CD4-positive, alpha-beta T cell (primary cell): ENCODE results near the gene PCYOX1L. TPM values are rescaled to one million over a fixed set of nuclear protein-coding genes. Genes with fewer than 3 reads are reported as not detected.
"Not testable (repeated sequence)": the region's sequence is repeated elsewhere in the genome, so short reads cannot be mapped to it uniquely, and the experiment has no call there.

ENCODE experiments used
- ATAC-seq: fragments of 200-7000 bp; cut with Tn5 transposase; one replicate; pipeline ENCODE4 v1.10.0; 2022; ENCODE audit warnings: mild to moderate bottlenecking; ENCODE audit not compliant: poor library complexity
- CTCF ChIA-PET: fragments of 350-600 bp; sonication (Branson Sonifier 250); formaldehyde crosslinking; loops from one replicate; lab custom pipeline; 2021; ENCODE audit warnings: antibody characterized with exemption, inconsistent platforms; lab: Charles Lee
- POLR2A ChIA-PET: fragments of 350-600 bp; sonication (Branson Sonifier 250); formaldehyde crosslinking; loops from one replicate; lab custom pipeline; 2021; ENCODE audit warnings: antibody characterized with exemption, inconsistent platforms; lab: Charles Lee
- DNase-seq, 14 experiments: peaks; one replicate each; pipeline ENCODE4 v3.0.0-alpha.2; 2013 to 2020; ENCODE audit warnings: mixed read lengths in 2 of 14
- H3K27ac ChIP-seq, 2 donors: one replicate each; pipeline versions ENCODE4 v1.5.1 to v1.7.0; 2013; ENCODE audit warnings: low read length in 2 of 2, low read depth in 1 of 2, mild to moderate bottlenecking in 1 of 2
- H3K27me3 ChIP-seq, 2 experiments: 1 replicate in 1 of 2; 2 replicates in 1 of 2; pipeline versions ENCODE4 v1.6.1 to v1.7.0; 2013; ENCODE audit warnings: low read length in 2 of 2, control low read depth in 1 of 2, mild to moderate bottlenecking in 1 of 2, moderate library complexity in 1 of 2; ENCODE audit not compliant: insufficient read depth in 2 of 2, control insufficient read depth in 1 of 2
- H3K36me3 ChIP-seq: one replicate; pipeline ENCODE4 v1.6.1; 2013; ENCODE audit warnings: low read length, control low read depth; ENCODE audit not compliant: insufficient read depth
- H3K4me1 ChIP-seq: one replicate; pipeline ENCODE4 v1.6.1; 2013; ENCODE audit warnings: low read length, control low read depth; ENCODE audit not compliant: insufficient read depth
- H3K4me3 ChIP-seq: one replicate; pipeline ENCODE4 v1.5.1; 2013; ENCODE audit warnings: mild to moderate bottlenecking, low read length, moderate library complexity
- H3K9me3 ChIP-seq, 2 experiments: 1 replicate in 1 of 2; 2 replicates in 1 of 2; pipeline versions ENCODE4 v1.6.1 to v1.7.0; 2013; ENCODE audit warnings: low read length in 2 of 2, mild to moderate bottlenecking in 2 of 2, control low read depth in 1 of 2, moderate library complexity in 1 of 2; ENCODE audit not compliant: control insufficient read depth in 1 of 2, insufficient read depth in 1 of 2
- H3K27ac Mint-ChIP-seq: one replicate; pipeline ENCODE4 v1.8.0; 2020; ENCODE audit warnings: mixed read lengths
- H3K27me3 Mint-ChIP-seq: one replicate; pipeline ENCODE4 v1.8.0; 2021; ENCODE audit warnings: mixed read lengths
- H3K36me3 Mint-ChIP-seq: one replicate; pipeline ENCODE4 v1.8.0; 2021; ENCODE audit warnings: low read depth, mixed read lengths
- H3K4me1 Mint-ChIP-seq: one replicate; pipeline ENCODE4 v1.8.0; 2021; ENCODE audit warnings: low read depth, mixed read lengths
- H3K4me3 Mint-ChIP-seq: one replicate; pipeline ENCODE4 v1.8.0; 2020; ENCODE audit warnings: mild to moderate bottlenecking, mixed read lengths
- H3K9me3 Mint-ChIP-seq: one replicate; pipeline ENCODE4 v1.8.0; 2020; ENCODE audit warnings: mixed read lengths
- intact Hi-C, 2 experiments: fragments of 100-400 bp; cut with DNase I in 1 of 2; cut with micrococcal nuclease in 1 of 2; formaldehyde crosslinking; loops; one replicate each; pipeline versions ENCODE4 v1.15.1 to v1.9.0; 2023 to 2025; cut with DNase I, micrococcal nuclease
- total RNA-seq, 174 experiments: library from RNA in 2 of 174; stranded (reverse) in 2 of 174; gene quantifications; one replicate each; pipeline ENCODE4 v1.2.3 and lab custom pipeline; 2021 to 2026
- TF ChIP-seq, protein P1 (sequence below): fragments of 200-600 bp; IDR thresholded peaks from one replicate; pipeline ENCODE4 v1.8.0; 2022; ENCODE audit warnings: antibody characterized with exemption, mild to moderate bottlenecking

PCYOX1L gene
- total RNA-seq, 2 experiments from 2014 or later = 22.9 to 24.8 TPM

DNA sequence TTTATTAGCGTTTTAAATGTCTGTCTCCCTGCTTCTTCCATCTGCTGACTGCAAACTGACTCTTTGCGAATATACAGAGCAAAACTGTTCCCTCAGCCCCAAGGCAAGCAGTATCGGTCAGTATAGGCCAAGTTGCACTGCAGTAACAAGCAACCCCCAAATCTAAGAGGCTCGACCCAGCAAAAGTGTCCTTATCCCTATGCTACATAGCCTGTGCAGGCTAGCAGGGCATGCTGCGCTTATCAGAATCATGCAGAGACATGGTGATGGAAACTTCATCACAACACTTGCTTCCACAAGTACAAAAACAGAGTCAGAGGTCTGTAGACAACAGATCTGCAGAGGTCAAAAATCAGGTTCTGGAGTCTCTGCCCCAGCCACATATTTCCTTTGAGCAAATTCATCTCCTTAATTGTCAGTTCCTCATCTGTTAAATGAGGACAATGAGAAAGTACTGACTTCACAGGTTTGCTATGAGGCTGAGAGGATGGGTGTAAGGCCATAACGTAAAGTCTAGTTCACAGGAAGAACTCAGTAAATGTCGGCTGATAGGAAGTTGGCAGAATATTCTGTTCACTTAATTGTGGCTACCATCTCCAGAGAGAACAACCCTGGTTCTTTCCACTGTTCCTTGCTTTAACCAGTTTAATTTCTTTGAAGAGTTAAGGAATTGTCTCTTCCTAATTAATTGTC lies 30.8 kb downstream of the PCYOX1L start:
- no peaks in the 10 kb centered on the region for H3K36me3 Mint-ChIP-seq
- POLR2A ChIA-PET = no interaction called here
- no peak overlapping the region for H3K4me3 Mint-ChIP-seq
- ATAC-seq (no peak), DNase-seq (no peak)
- CTCF ChIA-PET = no interaction called here
- Histone ChIP-seq H3K9me3 (no peaks in the 10 kb centered on the region), H3K4me1 (no peaks in the 10 kb centered on the region), H3K4me3 (no peak overlapping the region), H3K27ac (no peak overlapping the region), H3K27me3 (peaks cover 0 to 2% of the 10 kb centered on the region in 2 experiments), H3K36me3 (no peaks in the 10 kb centered on the region)
- H3K4me1 Mint-ChIP-seq = peaks cover 5% of the 10 kb centered on the region
- no peaks in the 10 kb centered on the region for H3K27me3 Mint-ChIP-seq
- H3K9me3 Mint-ChIP-seq = no peaks in the 10 kb centered on the region
- H3K27ac Mint-ChIP-seq = peak overlapping the region; percentile 22
- intact Hi-C loops = no loop called here
- TF ChIP-seq, protein P1, sequence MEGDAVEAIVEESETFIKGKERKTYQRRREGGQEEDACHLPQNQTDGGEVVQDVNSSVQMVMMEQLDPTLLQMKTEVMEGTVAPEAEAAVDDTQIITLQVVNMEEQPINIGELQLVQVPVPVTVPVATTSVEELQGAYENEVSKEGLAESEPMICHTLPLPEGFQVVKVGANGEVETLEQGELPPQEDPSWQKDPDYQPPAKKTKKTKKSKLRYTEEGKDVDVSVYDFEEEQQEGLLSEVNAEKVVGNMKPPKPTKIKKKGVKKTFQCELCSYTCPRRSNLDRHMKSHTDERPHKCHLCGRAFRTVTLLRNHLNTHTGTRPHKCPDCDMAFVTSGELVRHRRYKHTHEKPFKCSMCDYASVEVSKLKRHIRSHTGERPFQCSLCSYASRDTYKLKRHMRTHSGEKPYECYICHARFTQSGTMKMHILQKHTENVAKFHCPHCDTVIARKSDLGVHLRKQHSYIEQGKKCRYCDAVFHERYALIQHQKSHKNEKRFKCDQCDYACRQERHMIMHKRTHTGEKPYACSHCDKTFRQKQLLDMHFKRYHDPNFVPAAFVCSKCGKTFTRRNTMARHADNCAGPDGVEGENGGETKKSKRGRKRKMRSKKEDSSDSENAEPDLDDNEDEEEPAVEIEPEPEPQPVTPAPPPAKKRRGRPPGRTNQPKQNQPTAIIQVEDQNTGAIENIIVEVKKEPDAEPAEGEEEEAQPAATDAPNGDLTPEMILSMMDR = no peak

DNA sequence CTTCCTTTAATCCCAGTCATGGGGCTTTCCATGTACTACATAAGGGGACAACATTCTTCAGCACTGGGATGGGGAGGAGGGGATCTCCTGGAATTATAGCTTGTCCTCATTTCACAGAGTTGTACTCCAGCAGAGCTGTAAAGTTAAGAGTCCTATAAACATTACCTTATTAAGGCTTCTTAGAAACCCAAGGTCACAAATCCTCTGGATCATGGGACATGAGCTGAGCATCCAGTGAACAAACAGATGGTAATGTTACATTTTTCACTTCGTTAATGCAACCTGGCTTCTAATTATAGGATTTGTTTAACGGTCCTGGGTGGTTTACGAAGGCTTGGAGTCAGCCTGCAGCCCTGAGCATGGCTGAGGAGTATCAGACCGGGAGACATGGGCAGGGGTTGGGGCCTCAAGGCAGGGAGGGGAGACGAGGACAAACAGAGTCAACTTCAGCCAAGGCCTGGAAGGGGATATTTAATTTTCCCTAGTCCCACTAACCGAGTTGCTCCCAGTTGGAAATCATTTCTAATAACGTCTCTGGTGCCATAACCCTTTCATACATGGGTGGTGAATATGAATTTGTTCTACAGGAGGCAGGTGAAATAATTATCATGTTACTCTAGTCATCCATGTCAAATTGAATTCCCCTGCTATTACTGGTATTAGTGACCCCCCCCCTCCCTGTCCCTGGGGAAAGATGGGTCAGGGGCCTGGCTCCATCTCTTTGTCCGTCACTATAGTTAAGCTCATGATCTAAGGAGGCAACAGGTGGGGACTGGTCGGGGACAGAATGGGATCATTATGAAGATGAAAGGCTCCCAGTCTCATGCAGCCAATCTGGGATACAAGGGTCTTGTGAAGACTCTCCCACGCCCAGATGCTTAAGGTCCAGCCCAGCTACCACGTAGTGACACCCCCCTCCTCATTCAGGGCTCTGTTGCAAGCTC lies 32.0 kb downstream of the PCYOX1L start:
- peaks cover 5% of the 10 kb centered on the region for H3K4me1 Mint-ChIP-seq
- peak overlapping the region; percentile 22 for H3K27ac Mint-ChIP-seq
- no peaks in the 10 kb centered on the region for H3K27me3 Mint-ChIP-seq
- ATAC-seq (no peak), DNase-seq (no peak)
- POLR2A ChIA-PET = no interaction called here
- H3K36me3 Mint-ChIP-seq = no peaks in the 10 kb centered on the region
- Histone ChIP-seq H3K9me3 (no peaks in the 10 kb centered on the region), H3K4me3 (no peak overlapping the region), H3K27ac (no peak overlapping the region), H3K4me1 (no peaks in the 10 kb centered on the region), H3K36me3 (no peaks in the 10 kb centered on the region), H3K27me3 (peaks cover 0 to 2% of the 10 kb centered on the region in 2 experiments)
- H3K9me3 Mint-ChIP-seq = no peaks in the 10 kb centered on the region
- H3K4me3 Mint-ChIP-seq = no peak overlapping the region
- CTCF ChIA-PET = no interaction called here
- intact Hi-C loops = no loop called here
- TF ChIP-seq, protein P1 = no peak

DNA sequence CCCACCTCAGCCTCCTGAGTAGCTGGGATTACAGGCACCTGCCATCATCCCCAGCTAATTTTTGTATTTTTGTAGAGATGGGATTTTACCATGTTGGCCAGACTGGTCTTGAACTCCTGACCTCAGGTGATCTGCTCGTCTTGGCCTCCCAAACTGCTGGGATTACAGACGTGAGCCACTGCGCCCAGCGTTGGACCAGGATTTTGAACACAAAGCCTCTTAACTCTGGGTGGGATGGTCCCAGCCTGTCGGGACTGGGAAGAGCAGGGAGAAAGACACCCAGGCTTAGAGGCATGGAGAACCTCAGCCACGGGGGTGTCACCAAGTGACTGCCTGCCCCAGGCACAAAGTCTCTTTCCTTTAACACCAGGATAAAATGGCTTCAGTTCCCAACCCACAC lies 33.2 kb downstream of the PCYOX1L start:
- CTCF ChIA-PET, H3K4me3 Mint-ChIP-seq, H3K27me3 Mint-ChIP-seq, H3K27ac ChIP-seq, H3K27me3 ChIP-seq, DNase-seq, H3K9me3 ChIP-seq, H3K4me1 Mint-ChIP-seq, H3K4me3 ChIP-seq, H3K36me3 ChIP-seq, H3K9me3 Mint-ChIP-seq, POLR2A ChIA-PET, H3K36me3 Mint-ChIP-seq, intact Hi-C loops, ATAC-seq, H3K4me1 ChIP-seq, H3K27ac Mint-ChIP-seq: not testable (repeated sequence)
